ENCODE measurements around the gene CCDC33.

Gene CCDC33

DNA sequence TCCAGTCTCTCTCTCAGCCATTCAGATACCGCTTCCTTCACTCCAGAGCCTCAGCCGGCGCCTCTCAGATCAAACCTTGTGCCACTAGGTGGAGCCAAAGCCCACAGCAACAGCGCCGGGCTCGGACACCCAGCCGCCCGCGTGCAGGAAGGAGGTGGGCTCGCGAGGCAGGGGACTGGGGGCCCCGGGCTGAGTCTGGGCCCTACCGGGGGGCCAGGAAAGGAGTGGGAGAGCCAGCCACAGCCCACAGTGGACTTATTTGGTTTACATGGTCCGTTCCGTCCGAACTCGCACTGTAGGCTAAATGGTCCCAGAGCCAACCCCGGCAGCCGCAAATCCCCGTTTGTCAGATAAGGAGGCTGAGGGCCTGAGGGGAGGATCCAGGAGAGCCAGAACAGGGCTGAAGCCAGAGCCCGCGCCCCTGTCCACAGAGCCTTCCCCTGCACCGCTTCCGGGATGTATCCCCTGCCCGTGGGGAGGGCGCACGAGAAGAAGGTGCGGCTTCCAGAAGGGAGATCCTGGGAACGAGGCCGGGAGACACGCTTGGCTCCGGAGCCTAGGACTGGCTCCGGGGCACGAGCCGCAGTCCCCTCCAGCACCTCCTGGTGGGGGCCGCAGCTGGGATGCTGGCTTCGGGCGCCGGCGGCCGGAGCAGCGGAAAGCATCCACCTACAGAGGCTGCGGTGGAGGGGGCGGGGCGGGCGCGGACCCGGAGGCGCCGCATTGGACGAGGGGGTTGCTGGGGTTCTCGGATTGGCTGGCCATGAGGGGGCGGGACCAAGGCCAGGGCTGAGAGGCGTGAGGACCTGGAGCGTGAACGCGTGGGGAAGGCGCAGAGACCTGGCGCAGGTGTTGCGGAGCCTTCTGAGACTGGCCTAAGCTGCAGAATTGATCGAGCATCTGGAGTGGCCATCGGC lies 137.9 kb downstream of the CCDC33 start (continued):
- TF ChIP-seq ZNF433 (tag by site-specific recombination; IDR thresholded peaks at IDR 0.05; ENCODE audit: low read depth) (no peak), ZNF785 (tag by site-specific recombination; IDR thresholded peaks at IDR 0.05) (no peak), CTCF (tag by site-specific recombination; IDR thresholded peaks at IDR 0.05) (peak; percentile 98), ZNF701 (tag by site-specific recombination; IDR thresholded peaks at IDR 0.05) (no peak), ZFHX2 (tag by site-specific recombination; conservative IDR thresholded peaks at IDR 0.05) (peak; percentile 61), ZFP37 (tag by site-specific recombination; IDR thresholded peaks at IDR 0.05) (peak; percentile 93; the same call in 1 of the 2 replicates), KLF7 (tag by site-specific recombination; IDR thresholded peaks at IDR 0.05; ENCODE audit: borderline replicate concordance) (no peak), ZNF660 (tag by site-specific recombination; IDR thresholded peaks at IDR 0.05) (peak; percentile 84), SCRT2 (tag by site-specific recombination; IDR thresholded peaks at IDR 0.05) (peak; percentile 40; the same call in 1 of the 2 replicates), ZNF654 (tag by site-specific recombination; IDR thresholded peaks at IDR 0.05; ENCODE audit: low read depth) (peak; percentile 99), OSR2 (tag by site-specific recombination; IDR thresholded peaks at IDR 0.05) (no peak), ZNF510 (tag by site-specific recombination; IDR thresholded peaks at IDR 0.05; ENCODE audit: insufficient replicate concordance) (no peak), ZNF423 (tag by site-specific recombination; IDR thresholded peaks at IDR 0.05) (peak; percentile 78), ELK4 (IDR thresholded peaks at IDR 0.05; ENCODE audit: borderline replicate concordance, low read depth, low read length) (no peak), ZBTB21 (tag by site-specific recombination; IDR thresholded peaks at IDR 0.05) (0 out of 2 replicates have a peak, but pooled peaks have one; percentile 40), ZFP41 (tag by site-specific recombination; IDR thresholded peaks at IDR 0.05; ENCODE audit: borderline replicate concordance) (no peak), ZNF830 (tag by site-specific recombination; IDR thresholded peaks at IDR 0.05; ENCODE audit: low read depth) (no peak), PBX3 (CRISPR knock-in tag; IDR thresholded peaks at IDR 0.05) (no peak), ZEB2 (tag by site-specific recombination; IDR thresholded peaks at IDR 0.05) (no peak), ZNF140 (tag by site-specific recombination; IDR thresholded peaks at IDR 0.05) (no peak), ZNF426 (tag by site-specific recombination; IDR thresholded peaks at IDR 0.05) (no peak), ZNF48 (tag by site-specific recombination; IDR thresholded peaks at IDR 0.05) (no peak)
- TF ChIP-seq, protein P1, sequence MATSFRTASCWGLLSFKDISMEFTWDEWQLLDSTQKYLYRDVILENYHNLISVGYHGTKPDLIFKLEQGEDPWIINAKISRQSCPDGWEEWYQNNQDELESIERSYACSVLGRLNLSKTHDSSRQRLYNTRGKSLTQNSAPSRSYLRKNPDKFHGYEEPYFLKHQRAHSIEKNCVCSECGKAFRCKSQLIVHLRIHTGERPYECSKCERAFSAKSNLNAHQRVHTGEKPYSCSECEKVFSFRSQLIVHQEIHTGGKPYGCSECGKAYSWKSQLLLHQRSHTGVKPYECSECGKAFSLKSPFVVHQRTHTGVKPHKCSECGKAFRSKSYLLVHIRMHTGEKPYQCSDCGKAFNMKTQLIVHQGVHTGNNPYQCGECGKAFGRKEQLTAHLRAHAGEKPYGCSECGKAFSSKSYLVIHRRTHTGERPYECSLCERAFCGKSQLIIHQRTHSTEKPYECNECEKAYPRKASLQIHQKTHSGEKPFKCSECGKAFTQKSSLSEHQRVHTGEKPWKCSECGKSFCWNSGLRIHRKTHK (tag by site-specific recombination; IDR thresholded peaks at IDR 0.05): no peak
